ENCODE measurements around the gene IL12RB1.

IL12RB1 gene

GRCh38 chr19:18086590-18087138 lies at the start of gene IL12RB1:
TSS of gene IL12RB1 (minus strand) at chr19:18086934. CDS start at chr19:18086823, 111 bp downstream.
- DNase-seq: no peak

DNA sequence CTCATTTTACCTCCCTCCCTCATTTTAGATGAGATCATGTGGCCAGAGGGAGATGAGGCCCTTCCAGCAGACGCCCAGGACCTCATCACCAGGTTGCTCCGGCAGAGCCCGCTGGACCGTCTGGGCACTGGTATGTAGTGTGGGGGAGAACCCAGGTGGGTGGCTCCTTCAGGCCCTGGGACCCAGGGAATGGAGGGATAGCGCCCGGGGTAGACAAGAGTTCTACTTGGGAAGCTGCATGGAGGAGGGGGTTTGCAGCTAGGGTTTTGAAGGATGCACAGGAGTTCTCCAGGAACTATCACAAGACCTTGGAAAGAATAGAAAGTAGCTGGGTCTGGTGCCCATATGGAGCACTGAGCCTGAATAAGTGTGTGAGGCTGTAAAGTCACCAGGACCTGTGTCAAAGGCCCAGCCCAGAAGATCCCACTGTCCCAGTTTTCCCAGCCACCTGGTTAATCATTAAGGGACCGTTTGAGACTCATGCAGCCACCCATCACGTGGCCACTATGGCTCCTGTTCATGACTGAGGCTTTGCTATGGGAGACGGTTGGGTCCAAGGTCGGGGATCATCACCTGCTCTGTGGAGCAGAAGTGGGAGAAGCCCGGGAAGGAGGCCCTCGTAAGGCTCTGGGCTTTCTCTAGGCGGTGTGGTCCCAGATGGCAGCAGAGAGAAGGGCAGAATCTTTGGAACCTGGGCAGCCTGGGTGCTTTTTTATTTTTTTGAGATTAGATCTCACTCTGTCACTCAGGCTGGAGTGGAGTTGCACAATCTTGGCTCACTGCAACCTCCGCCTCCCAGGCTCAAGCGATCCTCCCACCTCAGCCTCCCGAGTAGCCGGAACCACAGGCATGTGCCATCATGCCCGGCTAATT lies 49.2 kb upstream of the IL12RB1 start:
- no peak for DNase-seq

DNA sequence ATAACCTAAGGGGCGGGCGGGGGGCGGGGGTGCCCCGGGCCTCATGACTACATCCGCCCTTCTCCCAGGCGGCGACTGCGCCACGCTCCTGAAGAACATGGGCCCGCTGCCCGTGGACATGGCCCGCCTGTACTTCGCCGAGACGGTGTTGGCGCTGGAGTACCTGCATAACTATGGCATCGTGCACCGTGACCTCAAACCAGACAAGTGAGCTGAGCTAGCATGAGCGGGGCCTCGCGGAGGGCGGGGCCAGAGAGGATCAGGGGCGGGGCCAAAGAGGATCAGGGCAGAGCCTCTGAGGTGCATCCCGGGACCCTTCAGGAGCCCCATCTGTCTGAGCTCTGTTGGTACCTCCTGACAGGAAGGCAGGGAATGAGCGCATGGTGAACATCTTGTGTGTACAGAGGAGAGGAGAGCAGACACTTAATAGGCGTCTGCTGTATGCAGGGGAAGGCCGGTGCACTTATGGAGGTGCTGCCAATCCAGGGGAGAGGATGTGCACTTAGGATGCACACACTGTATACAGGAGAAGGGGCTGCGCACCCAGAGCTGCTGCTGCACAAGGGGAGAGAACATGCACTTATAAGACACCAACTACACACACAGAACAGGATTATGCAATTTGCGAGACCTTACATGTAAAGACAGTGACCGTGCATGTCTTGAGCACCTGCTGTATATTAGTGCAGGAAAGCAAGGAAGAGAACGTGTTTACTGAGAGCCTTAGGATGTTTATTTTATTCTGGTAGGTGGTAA lies 45.3 kb upstream of the IL12RB1 start:
- DNase-seq: no peak

GRCh38 chr19:18130523-18131242 lies 43.9 kb upstream of the IL12RB1 start:
- DNase-seq: no peak

GRCh38 chr19:18128805-18129204 lies 42.1 kb upstream of the IL12RB1 start:
- DNase-seq: no peak

DNA sequence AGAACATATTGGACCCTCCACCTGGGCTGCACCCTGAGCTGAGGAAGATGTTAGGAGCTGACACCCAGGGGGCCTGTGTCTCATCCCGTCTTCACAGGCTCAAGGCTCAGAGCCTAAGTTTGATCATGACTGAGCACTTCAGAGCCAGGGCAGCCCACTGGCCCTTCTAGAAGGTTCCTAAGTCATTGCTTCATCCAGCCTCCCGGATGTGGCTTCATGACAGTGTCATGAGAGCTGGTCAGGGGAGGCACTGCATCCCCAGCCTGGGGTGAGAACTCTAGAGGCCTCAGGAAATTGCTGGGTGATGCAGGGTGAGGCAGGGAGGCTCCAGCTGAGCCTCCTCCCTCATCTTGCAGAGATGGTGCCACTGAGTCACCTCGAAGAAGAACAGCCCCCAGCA lies 41.3 kb upstream of the IL12RB1 start:
- no peak for DNase-seq

- no peak for DNase-seq
Measured at GRCh38 chr19:18126097-18126496, 39.4 kb upstream of the IL12RB1 start.

- DNase-seq: no peak
Measured at GRCh38 chr19:18123819-18124218, 37.1 kb upstream of the IL12RB1 start.

DNA sequence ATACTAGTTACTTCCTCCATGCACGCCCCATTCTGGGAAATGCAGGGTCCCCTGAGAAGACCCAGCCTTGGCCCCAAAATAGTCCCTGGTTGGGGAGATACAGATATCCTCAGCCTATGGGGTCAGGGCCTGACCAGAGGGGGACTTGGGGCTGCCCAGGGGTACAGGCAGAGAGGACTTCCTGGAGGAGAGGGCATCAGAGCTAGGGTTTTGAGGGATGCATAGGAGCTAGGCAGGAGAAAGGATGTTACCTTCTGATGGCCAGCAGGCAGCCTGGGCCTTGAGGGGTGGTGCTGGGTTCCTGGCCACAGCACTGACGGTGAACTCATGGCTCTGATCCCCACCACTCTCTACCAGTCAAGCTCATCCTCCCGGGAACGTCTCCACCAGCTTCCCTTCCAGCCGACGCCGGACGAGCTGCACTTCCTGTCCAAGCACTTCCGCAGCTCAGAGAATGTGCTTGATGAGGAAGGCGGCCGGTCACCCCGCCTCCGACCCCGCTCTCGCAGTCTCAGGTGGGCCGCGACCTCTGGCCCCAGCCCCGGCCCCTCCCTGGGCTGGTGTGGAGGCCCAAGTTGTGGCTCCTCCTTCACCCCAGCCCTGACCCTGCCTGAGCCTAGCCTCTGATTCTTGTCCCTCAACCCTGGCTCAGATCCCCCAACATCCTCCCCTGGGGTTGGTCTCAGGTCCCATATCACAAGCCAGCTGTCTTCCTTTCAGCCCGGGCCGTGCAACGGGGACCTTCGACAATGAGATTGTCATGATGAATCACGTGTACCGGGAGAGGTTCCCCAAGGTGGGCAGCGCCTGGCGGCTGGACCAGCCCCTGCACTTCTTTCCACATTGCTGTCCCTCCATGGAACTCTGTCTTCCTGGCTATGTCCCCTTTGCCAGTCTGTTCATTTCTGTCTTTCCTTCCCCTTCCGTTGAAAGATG lies 36.4 kb upstream of the IL12RB1 start:
- DNase-seq: no peak

- DNase-seq: no peak
Measured at GRCh38 chr19:18122424-18122823, 35.7 kb upstream of the IL12RB1 start.

DNA sequence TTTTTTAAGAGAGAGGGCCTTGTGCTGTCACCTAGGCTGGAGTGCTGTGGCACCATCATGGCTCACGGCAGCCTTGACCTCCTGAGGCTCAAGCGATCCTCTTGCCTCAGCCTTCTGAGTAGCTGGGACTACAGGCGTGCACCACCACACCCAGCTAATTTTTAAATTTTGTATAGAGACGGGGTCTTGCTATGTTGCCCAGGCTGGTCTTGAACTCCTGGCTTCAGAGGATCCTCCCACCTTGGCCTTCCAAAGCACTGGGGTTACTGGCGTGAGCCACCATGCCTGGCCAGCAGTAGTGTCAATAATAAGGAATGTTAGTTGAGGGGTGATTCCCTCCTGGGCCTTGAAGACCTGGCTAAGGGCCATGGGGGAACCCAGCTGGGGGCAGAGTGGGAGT lies 34.4 kb upstream of the IL12RB1 start:
- no peak for DNase-seq

- no peak for DNase-seq
Measured at GRCh38 chr19:18120127-18120526, 33.4 kb upstream of the IL12RB1 start.

- no peak for DNase-seq
Measured at GRCh38 chr19:18119717-18120105, 33.0 kb upstream of the IL12RB1 start.

DNA sequence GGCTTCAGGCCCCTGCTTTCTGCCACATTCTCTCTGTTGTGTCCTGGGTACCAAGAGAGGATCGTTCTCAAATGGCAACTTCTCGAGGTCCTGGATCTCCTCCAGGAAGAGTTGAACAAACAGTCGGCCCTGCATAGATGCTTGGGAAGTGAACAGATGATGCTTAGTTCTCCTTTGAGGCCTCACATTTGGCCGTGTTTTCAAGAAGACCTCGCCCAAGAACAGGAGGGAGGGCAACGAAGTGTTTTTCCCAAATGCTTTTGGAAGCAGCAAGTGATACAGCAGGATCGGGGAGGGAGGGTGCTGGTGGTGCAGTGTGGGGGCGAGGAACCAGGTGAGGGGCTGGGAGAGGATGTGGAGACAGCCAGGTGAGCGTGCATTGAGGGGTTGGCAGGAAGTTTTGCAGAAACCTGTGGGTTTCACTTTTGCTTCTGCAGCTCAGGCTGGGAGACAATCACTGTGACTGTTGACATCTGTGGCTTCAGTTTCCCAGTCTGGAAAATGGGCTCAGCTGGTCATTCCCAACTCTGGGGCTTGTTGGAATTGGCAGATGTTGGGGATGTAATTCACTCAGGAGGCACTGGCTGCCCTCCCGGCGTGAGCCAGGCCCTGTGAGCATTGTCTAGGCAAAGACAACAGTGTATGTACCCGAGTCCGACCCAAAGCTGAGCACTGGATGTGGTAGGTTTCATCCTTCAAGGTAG lies 32.4 kb upstream of the IL12RB1 start:
- DNase-seq: no peak

GRCh38 chr19:18118420-18119012 lies 31.8 kb upstream of the IL12RB1 start:
- DNase-seq: no peak

- DNase-seq: peak; percentile 66 to 70
Measured at GRCh38 chr19:18117692-18118378, 31.1 kb upstream of the IL12RB1 start.

GRCh38 chr19:18117364-18117691 lies 30.6 kb upstream of the IL12RB1 start:
- no peak for DNase-seq

GRCh38 chr19:18114483-18114882 lies 27.7 kb upstream of the IL12RB1 start:
- no peak for DNase-seq

DNA sequence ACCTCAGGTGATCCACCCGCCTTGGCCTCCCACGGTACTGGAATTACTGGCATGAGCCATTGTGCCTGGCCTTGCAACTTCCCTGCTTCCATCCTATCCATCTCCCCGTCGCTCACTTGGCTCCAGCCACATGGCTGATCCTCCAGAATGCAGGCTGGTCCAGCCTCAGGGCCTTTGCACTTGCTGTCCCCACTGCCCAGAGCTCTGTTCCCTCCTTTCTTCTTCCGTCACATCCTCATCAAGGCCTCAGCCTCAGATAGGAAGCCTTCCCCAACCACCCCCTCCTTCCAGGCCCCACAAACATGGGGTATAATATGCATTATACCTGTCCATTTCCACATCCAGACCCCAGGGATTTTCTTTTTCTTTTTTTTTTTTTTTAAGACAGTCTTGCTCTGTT lies 27.1 kb upstream of the IL12RB1 start:
- DNase-seq: no peak

DNA sequence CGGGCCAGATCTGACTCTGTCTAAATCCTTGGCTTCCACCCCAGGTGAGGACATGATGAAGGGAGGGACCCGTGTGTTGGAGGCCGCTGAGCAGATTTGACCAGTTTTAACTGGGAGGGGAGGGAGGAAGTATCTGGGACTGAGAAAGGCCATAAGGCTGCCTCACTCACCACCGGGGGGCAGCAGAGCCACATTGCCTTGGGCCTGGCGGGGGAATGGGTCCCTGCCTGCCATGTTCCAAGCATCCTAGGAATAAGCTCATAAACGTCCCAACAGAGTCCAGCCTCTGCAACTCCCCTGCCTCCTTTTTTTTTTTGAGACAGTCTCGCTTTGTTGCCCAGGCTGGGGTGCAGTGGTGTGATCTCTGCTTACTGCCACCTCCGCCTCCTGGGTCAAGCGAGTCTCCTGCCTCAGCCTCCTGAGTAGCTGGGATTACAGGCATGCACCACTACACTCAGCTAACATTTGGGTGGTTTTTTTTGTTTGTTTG lies 26.3 kb upstream of the IL12RB1 start:
- DNase-seq: peak; percentile 36 to 64
